ENCODE measurements around the gene KATNA1. TPM values are rescaled to one million over a fixed set of nuclear protein-coding genes. Genes with fewer than 3 reads are reported as not detected.

KATNA1 gene
- total and polyA plus RNA-seq, 9 of the 15 experiments (the other 6 are each of a cell fraction or from before 2014, with no cell fraction given): 22.5 to 76.9 (median 45.0) TPM

GRCh38 chr6:149648148-149649145 is at the start of gene KATNA1 (continued):
- TF ChIP-seq ATF6 (CRISPR knock-in tag; IDR thresholded peaks at IDR 0.05): peak; percentile 99; the same call in 1 of the 2 replicates
- TF ChIP-seq ZNF592 (IDR thresholded peaks at IDR 0.05): peak; percentile 71
- TF ChIP-seq, protein P1, sequence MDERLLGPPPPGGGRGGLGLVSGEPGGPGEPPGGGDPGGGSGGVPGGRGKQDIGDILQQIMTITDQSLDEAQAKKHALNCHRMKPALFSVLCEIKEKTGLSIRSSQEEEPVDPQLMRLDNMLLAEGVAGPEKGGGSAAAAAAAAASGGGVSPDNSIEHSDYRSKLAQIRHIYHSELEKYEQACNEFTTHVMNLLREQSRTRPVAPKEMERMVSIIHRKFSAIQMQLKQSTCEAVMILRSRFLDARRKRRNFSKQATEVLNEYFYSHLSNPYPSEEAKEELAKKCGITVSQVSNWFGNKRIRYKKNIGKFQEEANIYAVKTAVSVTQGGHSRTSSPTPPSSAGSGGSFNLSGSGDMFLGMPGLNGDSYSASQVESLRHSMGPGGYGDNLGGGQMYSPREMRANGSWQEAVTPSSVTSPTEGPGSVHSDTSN (CRISPR knock-in tag; IDR thresholded peaks at IDR 0.05; ENCODE audit: low read depth): no peak
- TF ChIP-seq, protein P1 (tag; conservative IDR thresholded peaks at IDR 0.05; ENCODE audit: low read depth): no peak
- no peak for TF ChIP-seq RNF219 (CRISPR knock-in tag; IDR thresholded peaks at IDR 0.05)
- no peak for TF ChIP-seq ZNF408 (CRISPR knock-in tag; IDR thresholded peaks at IDR 0.05; ENCODE audit: low read depth)
- no peak for TF ChIP-seq KLF10 (CRISPR knock-in tag; IDR thresholded peaks at IDR 0.05)
- TF ChIP-seq PRPF4 (IDR thresholded peaks at IDR 0.05; ENCODE audit: insufficient read depth, low read depth, low read length, poor library complexity, severe bottlenecking): peak; percentile 83
- no peak for TF ChIP-seq ZNF175 (CRISPR knock-in tag; IDR thresholded peaks at IDR 0.05; ENCODE audit: low read depth)
